WTC11 (cell line): ENCODE data around the gene ADAMTS2. TPM values are rescaled to one million over a fixed set of nuclear protein-coding genes. Genes with fewer than 3 reads are reported as not detected.

ENCODE experiments used
- ATAC-seq: fragments of 200-7000 bp; cut with Tn5 transposase; 2 replicates; pipeline ENCODE4 v1.10.0; 2021; ENCODE audit warnings: mild to moderate bottlenecking, moderate library complexity
- CTCF ChIA-PET: fragments of 300-600 bp; sonication (Branson Sonifier 250); formaldehyde crosslinking; loops from one replicate; lab custom pipeline; 2021; ENCODE audit warnings: antibody characterized with exemption; lab: Charles Lee
- POLR2A ChIA-PET: fragments of 350-600 bp; sonication (Branson Sonifier 250); formaldehyde crosslinking; loops from one replicate; lab custom pipeline; 2021; ENCODE audit warnings: antibody characterized with exemption; lab: Charles Lee
- DNase-seq: peaks from one replicate; pipeline ENCODE4 v3.0.0; 2021; ENCODE audit warnings: low spot score
- H3K27ac Mint-ChIP-seq: 2 replicates; pipeline ENCODE4 v1.8.0; 2021; ENCODE audit warnings: mixed read lengths
- H3K27me3 Mint-ChIP-seq: 2 replicates; pipeline ENCODE4 v1.8.0; 2021; ENCODE audit warnings: low read depth, mild to moderate bottlenecking, moderate library complexity, mixed read lengths
- H3K36me3 Mint-ChIP-seq: 2 replicates; pipeline ENCODE4 v1.8.0; 2021; ENCODE audit warnings: mixed read lengths
- H3K4me1 Mint-ChIP-seq: 2 replicates; pipeline ENCODE4 v1.8.0; 2022; ENCODE audit warnings: mixed read lengths
- H3K4me3 Mint-ChIP-seq: 2 replicates; pipeline ENCODE4 v1.8.0; 2021; ENCODE audit warnings: mild to moderate bottlenecking, moderate library complexity, mixed read lengths
- H3K9me3 Mint-ChIP-seq: 2 replicates; pipeline ENCODE4 v1.8.0; 2021; ENCODE audit warnings: mixed read lengths
- CBFB ChIP-seq: sonication (generic); formaldehyde crosslinking; IDR thresholded peaks from 2 replicates; pipeline ENCODE4 v1.8.1; 2022; ENCODE audit warnings: mild to moderate bottlenecking, low read depth, missing genetic modification reagents
- ETV6 ChIP-seq: sonication (generic); formaldehyde crosslinking; IDR thresholded peaks from 2 replicates; pipeline ENCODE4 v1.8.1; 2022; ENCODE audit warnings: mild to moderate bottlenecking, missing genetic modification reagents
- FOXP1 ChIP-seq: sonication (generic); formaldehyde crosslinking; IDR thresholded peaks from 2 replicates; pipeline ENCODE4 v1.8.0; 2022; ENCODE audit warnings: missing genetic modification reagents, mild to moderate bottlenecking, moderate library complexity, borderline replicate concordance
- GTF2I ChIP-seq: fragments of 250-450 bp; sonication (Bioruptor Pico); conservative IDR thresholded peaks from 2 replicates; pipeline ENCODE4 v1.4.0; 2021; ENCODE audit warnings: mild to moderate bottlenecking
- HMGA2 ChIP-seq: fragments of 250-450 bp; sonication (Bioruptor Pico); IDR thresholded peaks from 2 replicates; pipeline ENCODE4 v1.4.0; 2021; ENCODE audit warnings: mild to moderate bottlenecking, moderate library complexity
- HMGXB4 ChIP-seq: sonication (generic); formaldehyde crosslinking; IDR thresholded peaks from 2 replicates; pipeline ENCODE4 v1.8.1; 2023; ENCODE audit warnings: mild to moderate bottlenecking, moderate library complexity, missing genetic modification reagents
- JAZF1 ChIP-seq: fragments of 250-450 bp; sonication (Bioruptor Pico); IDR thresholded peaks from 2 replicates; pipeline ENCODE4 v1.9.0; 2021; ENCODE audit warnings: moderate library complexity, mild to moderate bottlenecking, inconsistent platforms
- KAT7 ChIP-seq: sonication (generic); formaldehyde crosslinking; IDR thresholded peaks from 2 replicates; pipeline ENCODE4 v1.8.1; 2023; ENCODE audit warnings: missing genetic modification reagents, mild to moderate bottlenecking, borderline replicate concordance
- MAX ChIP-seq: sonication (generic); formaldehyde crosslinking; IDR thresholded peaks from 2 replicates; pipeline ENCODE4 v1.8.0; 2022; ENCODE audit warnings: mild to moderate bottlenecking, missing genetic modification reagents
- NR1H2 ChIP-seq: sonication (generic); formaldehyde crosslinking; IDR thresholded peaks from 2 replicates; pipeline ENCODE4 v1.9.0; 2021; ENCODE audit warnings: mild to moderate bottlenecking, moderate library complexity, missing genetic modification reagents
- OVOL2 ChIP-seq: fragments of 250-450 bp; sonication (Bioruptor Pico); IDR thresholded peaks from 2 replicates; pipeline ENCODE4 v1.9.0; 2021; ENCODE audit warnings: mild to moderate bottlenecking, borderline replicate concordance
- PRDM15 ChIP-seq: sonication (generic); formaldehyde crosslinking; IDR thresholded peaks from 2 replicates; pipeline ENCODE4 v1.8.0; 2022; ENCODE audit warnings: missing genetic modification reagents
- PREB ChIP-seq: sonication (generic); formaldehyde crosslinking; IDR thresholded peaks from 2 replicates; pipeline ENCODE4 v1.8.1; 2022; ENCODE audit warnings: mild to moderate bottlenecking, missing genetic modification reagents, moderate library complexity, borderline replicate concordance
- PRRX2 ChIP-seq: fragments of 250-450 bp; sonication (Bioruptor Pico); IDR thresholded peaks from 2 replicates; pipeline ENCODE4 v1.8.0; 2021; ENCODE audit warnings: mild to moderate bottlenecking
- RELA ChIP-seq: sonication (generic); formaldehyde crosslinking; IDR thresholded peaks from 2 replicates; pipeline ENCODE4 v1.8.1; 2022; ENCODE audit warnings: missing genetic modification reagents, mild to moderate bottlenecking, borderline replicate concordance
- RORB ChIP-seq: fragments of 250-450 bp; sonication (Bioruptor Pico); IDR thresholded peaks from 2 replicates; pipeline ENCODE4 v1.9.0; 2021; ENCODE audit warnings: mild to moderate bottlenecking
- SP1 ChIP-seq: sonication (generic); formaldehyde crosslinking; conservative IDR thresholded peaks from 2 replicates; pipeline ENCODE4 v1.8.1; 2022; ENCODE audit warnings: missing genetic modification reagents
- USF1 ChIP-seq: sonication (generic); formaldehyde crosslinking; IDR thresholded peaks from 2 replicates; pipeline ENCODE4 v1.8.0; 2022; ENCODE audit warnings: mild to moderate bottlenecking, missing genetic modification reagents
- USF2 ChIP-seq: sonication (generic); formaldehyde crosslinking; IDR thresholded peaks from 2 replicates; pipeline ENCODE4 v1.8.1; 2023; ENCODE audit warnings: mild to moderate bottlenecking, missing genetic modification reagents, moderate library complexity
- ZNF138 ChIP-seq: sonication (generic); formaldehyde crosslinking; conservative IDR thresholded peaks from 2 replicates; pipeline ENCODE4 v1.8.1; 2022; ENCODE audit warnings: mild to moderate bottlenecking, moderate library complexity, missing genetic modification reagents
- ZNF219 ChIP-seq: sonication (generic); formaldehyde crosslinking; IDR thresholded peaks from 2 replicates; pipeline ENCODE4 v1.8.0; 2023; ENCODE audit warnings: missing genetic modification reagents, mild to moderate bottlenecking, borderline replicate concordance
- ZNF512 ChIP-seq: sonication (generic); formaldehyde crosslinking; IDR thresholded peaks from 2 replicates; pipeline ENCODE4 v1.8.1; 2022; ENCODE audit warnings: missing genetic modification reagents, borderline replicate concordance
- total RNA-seq: library from RNA; stranded (reverse); gene quantifications from 3 replicates; pipeline ENCODE4 v1.2.3, GENCODE V29; 2021

ADAMTS2 gene
- total RNA-seq, 1 experiment from 2014 or later: 11.2 TPM

GRCh38 chr5:179151286-179152118, 193.8 kb downstream of the ADAMTS2 start:
- TF ChIP-seq ZNF138 (no peak), NR1H2 (CRISPR knock-in tag) (no peak), RORB (CRISPR knock-in tag) (no peak), GTF2I (CRISPR knock-in tag) (no peak), FOXP1 (CRISPR knock-in tag) (no peak), ETV6 (no peak), HMGA2 (CRISPR knock-in tag) (no peak)
- Mint-ChIP-seq H3K27ac (no peak overlapping the region), H3K27me3 (no peaks in the 10 kb centered on the region), H3K4me1 (no peaks in the 10 kb centered on the region), H3K9me3 (no peaks in the 10 kb centered on the region), H3K36me3 (no peaks in the 10 kb centered on the region), H3K4me3 (no peak overlapping the region)
- no peak for ATAC-seq
- ChIA-PET CTCF (interaction anchor here (0.7 to 1.7 kb wide), 2 partner anchors 8 to 34 kb away, joined by 3 to 5 read pairs; no protein-coding TSS in a partner anchor), POLR2A (no interaction called here)
- DNase-seq: peak; percentile 2

- DNase-seq (no peak), ATAC-seq (no peak)
- TF ChIP-seq RELA (CRISPR knock-in tag): no peak
- no peak for TF ChIP-seq USF2 (CRISPR knock-in tag)
- no peak for TF ChIP-seq JAZF1
- no peak for TF ChIP-seq OVOL2 (CRISPR knock-in tag)
- no peak for TF ChIP-seq PREB (CRISPR knock-in tag)
- no peak for TF ChIP-seq MAX
- TF ChIP-seq ZNF512 (CRISPR knock-in tag): no peak
- no peak for TF ChIP-seq ZNF219 (CRISPR knock-in tag)
- TF ChIP-seq CBFB (CRISPR knock-in tag): no peak
- no peak for TF ChIP-seq USF1
- TF ChIP-seq PRDM15: no peak
- TF ChIP-seq HMGXB4: no peak
- TF ChIP-seq PRRX2 (CRISPR knock-in tag): no peak
- no peak for TF ChIP-seq NR1H2 (CRISPR knock-in tag)
- no peak for TF ChIP-seq KAT7 (CRISPR knock-in tag)
- TF ChIP-seq SP1 (CRISPR knock-in tag): no peak
- no peaks in the 10 kb centered on the region for H3K4me1 Mint-ChIP-seq
- no peaks in the 10 kb centered on the region for H3K9me3 Mint-ChIP-seq
- ChIA-PET POLR2A (no interaction called here), CTCF (no interaction called here)
- no peaks in the 10 kb centered on the region for H3K27me3 Mint-ChIP-seq
- H3K27ac Mint-ChIP-seq: no peak overlapping the region
- no peak overlapping the region for H3K4me3 Mint-ChIP-seq
- H3K36me3 Mint-ChIP-seq: no peaks in the 10 kb centered on the region
Observed at GRCh38 chr5:179150011-179150410, 195.2 kb downstream of the ADAMTS2 start.
